ENCODE results near the gene AKAP11. TPM values are rescaled to one million over a fixed set of nuclear protein-coding genes. Genes with fewer than 3 reads are reported as not detected.

AKAP11 gene
- total RNA-seq, 1 experiment from 2014 or later, result 5.2 TPM

DNA sequence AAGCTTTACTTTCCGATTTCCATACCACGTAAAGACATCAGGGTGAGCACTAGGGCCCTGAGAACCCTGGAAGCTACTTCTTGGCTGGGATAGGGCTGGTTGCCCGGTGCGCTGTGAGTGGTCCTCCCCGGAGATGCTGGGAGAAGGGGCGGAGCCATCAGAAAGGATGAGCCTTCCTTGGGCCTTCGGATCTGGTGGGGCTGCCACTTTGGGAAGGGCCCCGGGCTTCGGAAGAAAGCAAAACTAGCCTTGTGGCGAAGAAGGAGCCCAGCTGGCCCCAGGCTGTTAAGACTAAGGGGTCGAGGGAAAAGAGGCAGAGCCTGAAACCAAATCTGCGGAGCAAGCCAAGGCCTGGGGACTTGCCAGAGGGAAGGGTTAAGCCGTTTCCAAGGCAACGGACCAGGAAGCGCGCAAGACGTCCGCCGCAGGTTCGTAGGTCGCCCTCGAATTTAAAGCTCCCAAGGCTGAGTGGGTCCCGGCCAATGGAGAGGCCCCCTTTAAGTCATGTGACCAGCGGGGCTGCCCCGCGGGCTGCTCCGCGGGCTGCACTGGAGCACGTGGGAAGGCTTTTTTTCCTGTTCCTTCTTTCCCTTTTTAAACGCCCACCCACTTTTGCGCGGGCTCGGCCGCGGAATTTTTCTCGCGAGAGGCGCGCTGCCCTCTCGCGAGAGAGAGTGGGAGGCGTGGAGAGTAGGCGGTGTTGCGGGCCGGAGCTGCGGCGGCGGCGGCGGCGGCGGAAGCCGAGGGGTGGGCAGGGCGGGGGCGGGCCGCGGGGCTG, 426 bp upstream of the AKAP11 start:
- TF ChIP-seq EZH2phosphoT487 (IDR thresholded peaks at IDR 0.05; ENCODE audit: borderline replicate concordance, low read length) (no peak), EZH2 (IDR thresholded peaks at IDR 0.05; ENCODE audit: low read length, unreplicated experiment) (no peak)
- TF ChIP-seq, protein P1, sequence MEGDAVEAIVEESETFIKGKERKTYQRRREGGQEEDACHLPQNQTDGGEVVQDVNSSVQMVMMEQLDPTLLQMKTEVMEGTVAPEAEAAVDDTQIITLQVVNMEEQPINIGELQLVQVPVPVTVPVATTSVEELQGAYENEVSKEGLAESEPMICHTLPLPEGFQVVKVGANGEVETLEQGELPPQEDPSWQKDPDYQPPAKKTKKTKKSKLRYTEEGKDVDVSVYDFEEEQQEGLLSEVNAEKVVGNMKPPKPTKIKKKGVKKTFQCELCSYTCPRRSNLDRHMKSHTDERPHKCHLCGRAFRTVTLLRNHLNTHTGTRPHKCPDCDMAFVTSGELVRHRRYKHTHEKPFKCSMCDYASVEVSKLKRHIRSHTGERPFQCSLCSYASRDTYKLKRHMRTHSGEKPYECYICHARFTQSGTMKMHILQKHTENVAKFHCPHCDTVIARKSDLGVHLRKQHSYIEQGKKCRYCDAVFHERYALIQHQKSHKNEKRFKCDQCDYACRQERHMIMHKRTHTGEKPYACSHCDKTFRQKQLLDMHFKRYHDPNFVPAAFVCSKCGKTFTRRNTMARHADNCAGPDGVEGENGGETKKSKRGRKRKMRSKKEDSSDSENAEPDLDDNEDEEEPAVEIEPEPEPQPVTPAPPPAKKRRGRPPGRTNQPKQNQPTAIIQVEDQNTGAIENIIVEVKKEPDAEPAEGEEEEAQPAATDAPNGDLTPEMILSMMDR (conservative IDR thresholded peaks at IDR 0.05; ENCODE audit: low read depth, low read length), result no peak
- no peaks in the 10 kb centered on the region for H3F3A ChIP-seq (ENCODE audit: low read length, unreplicated experiment)
- BruUV-seq (replicated peaks), result TSS peak; percentile 78
- POLR2A ChIA-PET (ENCODE audit: unreplicated experiment), result no interaction called here
- no peaks in the 10 kb centered on the region for H3K27me3 ChIP-seq (ENCODE audit: low read length)
- peak overlapping the region; percentile 70; the same call in 1 of the 2 replicates for H3K4me2 ChIP-seq (ENCODE audit: low read length)
- no peaks in the 10 kb centered on the region for H3K36me3 ChIP-seq (ENCODE audit: low read depth, low read length)
- H3K4me1 ChIP-seq (ENCODE audit: insufficient read depth, low read length), result peaks cover 13% of the 10 kb centered on the region
- H4K20me1 ChIP-seq (ENCODE audit: low read length), result no peaks in the 10 kb centered on the region
- H3K9me3 ChIP-seq (ENCODE audit: low read length), result no peaks in the 10 kb centered on the region
- CTCF ChIA-PET, result interaction anchor here (0.6 kb wide), 1 partner anchor 306 kb away, joined by 3 read pairs; no protein-coding TSS in a partner anchor
- peak overlapping the region; percentile 93 for H3K9ac ChIP-seq (ENCODE audit: low read length)
- intact Hi-C loops (cut with micrococcal nuclease), result no loop called here
- H3K9me2 ChIP-seq (replicated peaks; ENCODE audit: low read length), result no peaks in the 10 kb centered on the region
- H3K4me3 ChIP-seq (ENCODE audit: low read length), result peak overlapping the region; percentile 95
- H3K27ac ChIP-seq (ENCODE audit: low read length), result peak overlapping the region; percentile 7; the same call in 1 of the 2 replicates
- H2AFZ ChIP-seq (ENCODE audit: low read length), result peak overlapping the region; percentile 99
- peaks cover 32% of the 10 kb centered on the region for H3K79me2 ChIP-seq (ENCODE audit: low read length)
- DNase-seq, result peak; percentile 88
- ATAC-seq, result peak; percentile 86

DNA sequence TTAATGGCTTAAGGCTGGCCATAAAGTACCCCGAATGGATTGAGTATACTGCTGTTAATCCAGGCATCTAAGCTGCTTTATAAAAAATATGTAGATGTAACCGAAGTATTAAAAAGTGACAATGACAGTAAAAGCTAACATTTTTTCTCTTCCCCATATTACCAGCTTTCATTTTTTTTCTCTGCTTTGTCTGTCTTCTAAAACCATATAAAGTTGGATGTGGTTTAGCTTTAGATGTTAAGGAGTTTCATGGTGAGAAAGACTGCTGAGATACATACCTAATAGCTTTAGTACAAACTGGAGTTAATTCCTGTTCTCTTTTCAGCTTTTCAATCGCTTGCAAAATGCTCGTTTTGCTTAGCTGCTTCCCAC, 838 bp downstream of the AKAP11 start:
- H3K79me2 ChIP-seq (ENCODE audit: low read length), result peaks cover 35% of the 10 kb centered on the region

More for the DNA sequence above, 838 bp downstream of the AKAP11 start:
- H3K4me2 ChIP-seq (ENCODE audit: low read length), result peak overlapping the region; percentile 77
- DNase-seq (no peak), ATAC-seq (no peak)
- H3K27me3 ChIP-seq (ENCODE audit: low read length), result no peaks in the 10 kb centered on the region
- no peaks in the 10 kb centered on the region for H3K9me3 ChIP-seq (ENCODE audit: low read length)
- ChIA-PET POLR2A (ENCODE audit: unreplicated experiment) (no interaction called here), CTCF (no interaction called here)
- no peak overlapping the region for H3K27ac ChIP-seq (ENCODE audit: low read length)
- peak overlapping the region; percentile 95 for H3K4me3 ChIP-seq (ENCODE audit: low read length)
- H3K36me3 ChIP-seq (ENCODE audit: low read depth, low read length), result no peaks in the 10 kb centered on the region
- H3K4me1 ChIP-seq (ENCODE audit: insufficient read depth, low read length), result peaks cover 12% of the 10 kb centered on the region; the same call in 1 of the 2 replicates
- H4K20me1 ChIP-seq (ENCODE audit: low read length), result no peaks in the 10 kb centered on the region
- H3K9ac ChIP-seq (ENCODE audit: low read length), result peak overlapping the region; percentile 93
- TSS peak; percentile 52 for BruUV-seq (replicated peaks)
- intact Hi-C loops (cut with micrococcal nuclease), result no loop called here
- H3F3A ChIP-seq (ENCODE audit: low read length, unreplicated experiment), result no peaks in the 10 kb centered on the region
- no peak for TF ChIP-seq EZH2phosphoT487 (IDR thresholded peaks at IDR 0.05; ENCODE audit: borderline replicate concordance, low read length)
- TF ChIP-seq, protein P1 (conservative IDR thresholded peaks at IDR 0.05; ENCODE audit: low read depth, low read length), result no peak
- no peak for TF ChIP-seq EZH2 (IDR thresholded peaks at IDR 0.05; ENCODE audit: low read length, unreplicated experiment)
- H3K9me2 ChIP-seq (replicated peaks; ENCODE audit: low read length), result no peaks in the 10 kb centered on the region
- H2AFZ ChIP-seq (ENCODE audit: low read length), result peak overlapping the region; percentile 96
